Suprapubic skin (tissue), 4 donors: Measurements from ENCODE around the gene KIF20B. TPM values are rescaled to one million over a fixed set of nuclear protein-coding genes. Genes with fewer than 3 reads are reported as not detected.

ENCODE experiments used
- DNase-seq, 2 donors: peaks; one replicate each; pipeline ENCODE4 v3.0.0-alpha.2; 2019; ENCODE audit warnings: low spot score in 2 of 2
- H3K27ac ChIP-seq: fragments of 200-600 bp; sonication (generic); one replicate; pipeline ENCODE4 v1.5.1; 2019
- H3K27me3 ChIP-seq: fragments of 200-600 bp; sonication (generic); one replicate; pipeline ENCODE4 v1.5.1; 2019
- H3K36me3 ChIP-seq: fragments of 200-600 bp; sonication (generic); one replicate; pipeline ENCODE4 v1.5.1; 2019
- H3K4me1 ChIP-seq: fragments of 200-600 bp; sonication (generic); one replicate; pipeline ENCODE4 v1.5.1; 2019
- H3K4me3 ChIP-seq: fragments of 200-600 bp; sonication (generic); one replicate; pipeline ENCODE4 v1.5.1; 2019; ENCODE audit warnings: mild to moderate bottlenecking
- H3K9me3 ChIP-seq: fragments of 200-600 bp; sonication (generic); one replicate; pipeline ENCODE4 v1.5.1; 2019
- CTCF ChIP-seq, 2 donors: fragments of 200-600 bp in 1 of 2; fragments of 450-650 bp in 1 of 2; sonication (generic) in 1 of 2; IDR thresholded peaks; one replicate each; pipeline ENCODE4 v1.5.1; 2016 to 2019; ENCODE audit warnings: antibody characterized with exemption in 2 of 2, mild to moderate bottlenecking in 1 of 2, moderate library complexity in 1 of 2
- EP300 ChIP-seq: sonication (generic); formaldehyde crosslinking; IDR thresholded peaks from one replicate; pipeline ENCODE4 v1.6.1; 2017; ENCODE audit warnings: antibody characterized with exemption
- POLR2A ChIP-seq, 2 donors: fragments of 450-650 bp; IDR thresholded peaks; one replicate each; pipeline ENCODE4 v1.6.1; 2017; ENCODE audit warnings: antibody characterized with exemption in 2 of 2, mild to moderate bottlenecking in 2 of 2, moderate library complexity in 2 of 2
- POLR2AphosphoS5 ChIP-seq, 3 donors: sonication (generic); formaldehyde crosslinking; IDR thresholded peaks; one replicate each; pipeline ENCODE4 v1.6.1; 2017; ENCODE audit warnings: antibody characterized with exemption in 3 of 3
- WGBS: methylation state at CpG from one replicate; pipeline ENCODE4 v1.1.5; 2018; 5-methylcytosine and 5-hydroxymethylcytosine counted together
- total RNA-seq, 4 donors: library from RNA; depleted of rRNA; stranded (reverse); fragments of >200 nt; gene quantifications; one replicate each; pipeline ENCODE4 v1.1.0, GENCODE V29; 2016

KIF20B gene
- total RNA-seq, 4 donors from 2014 or later = 5.1 to 7.6 (median 6.3) TPM

GRCh38 chr10:89670926-89671325 is 30.5 kb upstream of the KIF20B start:
- no peaks in the 10 kb centered on the region for H3K9me3 ChIP-seq
- no peaks in the 10 kb centered on the region for H3K4me1 ChIP-seq
- TF ChIP-seq POLR2AphosphoS5 (IDR thresholded peaks at IDR 0.05) (no peak), CTCF (IDR thresholded peaks at IDR 0.05) (no peak), EP300 (no peak), POLR2A (IDR thresholded peaks at IDR 0.05) (no peak)
- 79% methylated on average over 1 of the region's 1 CpG for WGBS
- DNase-seq = no peak
- no peaks in the 10 kb centered on the region for H3K27me3 ChIP-seq
- no peak overlapping the region for H3K27ac ChIP-seq
- H3K36me3 ChIP-seq = no peaks in the 10 kb centered on the region
- H3K4me3 ChIP-seq = no peak overlapping the region

- H3K36me3 ChIP-seq = no peaks in the 10 kb centered on the region
- H3K27ac ChIP-seq = no peak overlapping the region
- no peak overlapping the region for H3K4me3 ChIP-seq
- TF ChIP-seq CTCF (IDR thresholded peaks at IDR 0.05) (no peak), POLR2A (IDR thresholded peaks at IDR 0.05) (no peak), EP300 (no peak), POLR2AphosphoS5 (IDR thresholded peaks at IDR 0.05) (no peak)
- H3K4me1 ChIP-seq = no peaks in the 10 kb centered on the region
- H3K9me3 ChIP-seq = no peaks in the 10 kb centered on the region
- no peak for DNase-seq
- no peaks in the 10 kb centered on the region for H3K27me3 ChIP-seq
Observed at GRCh38 chr10:89677341-89677740, 24.0 kb upstream of the KIF20B start.

GRCh38 chr10:89679986-89680385 is 21.4 kb upstream of the KIF20B start:
- TF ChIP-seq CTCF (IDR thresholded peaks at IDR 0.05) (no peak), POLR2A (IDR thresholded peaks at IDR 0.05) (no peak), EP300 (no peak), POLR2AphosphoS5 (IDR thresholded peaks at IDR 0.05) (no peak)
- Histone ChIP-seq H3K9me3 (no peaks in the 10 kb centered on the region), H3K4me1 (no peaks in the 10 kb centered on the region), H3K36me3 (no peaks in the 10 kb centered on the region), H3K27ac (no peak overlapping the region), H3K27me3 (no peaks in the 10 kb centered on the region), H3K4me3 (no peak overlapping the region)
- 90% methylated on average over 3 of the region's 3 CpGs for WGBS
- no peak for DNase-seq

- H3K4me3 ChIP-seq = no peak overlapping the region
- no peaks in the 10 kb centered on the region for H3K4me1 ChIP-seq
- H3K9me3 ChIP-seq = no peaks in the 10 kb centered on the region
- no peaks in the 10 kb centered on the region for H3K27me3 ChIP-seq
- H3K27ac ChIP-seq = no peak overlapping the region
- H3K36me3 ChIP-seq = no peaks in the 10 kb centered on the region
- TF ChIP-seq POLR2A (IDR thresholded peaks at IDR 0.05) (no peak), EP300 (no peak)
- DNase-seq = no peak
- 71% methylated on average over 5 of the region's 5 CpGs for WGBS
Observed at GRCh38 chr10:89683883-89684282, 17.5 kb upstream of the KIF20B start.

GRCh38 chr10:89684604-89685003 is 16.8 kb upstream of the KIF20B start:
- TF ChIP-seq POLR2AphosphoS5 (IDR thresholded peaks at IDR 0.05) (no peak), EP300 (no peak), CTCF (IDR thresholded peaks at IDR 0.05) (no peak), POLR2A (IDR thresholded peaks at IDR 0.05) (no peak)
- Histone ChIP-seq H3K4me3 (no peak overlapping the region), H3K4me1 (no peaks in the 10 kb centered on the region), H3K27ac (no peak overlapping the region), H3K9me3 (no peaks in the 10 kb centered on the region), H3K27me3 (no peaks in the 10 kb centered on the region), H3K36me3 (no peaks in the 10 kb centered on the region)
- WGBS = 85% methylated on average over 2 of the region's 2 CpGs
- DNase-seq = no peak

- no peaks in the 10 kb centered on the region for H3K36me3 ChIP-seq
- H3K9me3 ChIP-seq = no peaks in the 10 kb centered on the region
- no peaks in the 10 kb centered on the region for H3K4me1 ChIP-seq
- no peak for DNase-seq
- H3K27me3 ChIP-seq = no peaks in the 10 kb centered on the region
- no peak overlapping the region for H3K4me3 ChIP-seq
- TF ChIP-seq EP300 (no peak), POLR2AphosphoS5 (IDR thresholded peaks at IDR 0.05) (no peak), POLR2A (IDR thresholded peaks at IDR 0.05) (no peak), CTCF (IDR thresholded peaks at IDR 0.05) (no peak)
- WGBS = 80% methylated on average over 4 of the region's 4 CpGs
- no peak overlapping the region for H3K27ac ChIP-seq
Observed at GRCh38 chr10:89685936-89686335, 15.5 kb upstream of the KIF20B start.
